Measurements from ENCODE around the gene TMEM88. TPM values are rescaled to one million over a fixed set of nuclear protein-coding genes. Genes with fewer than 3 reads are reported as not detected.

The TMEM88 gene
- polyA plus RNA-seq, 1 donor from 2014 or later = 4.2 TPM

DNA sequence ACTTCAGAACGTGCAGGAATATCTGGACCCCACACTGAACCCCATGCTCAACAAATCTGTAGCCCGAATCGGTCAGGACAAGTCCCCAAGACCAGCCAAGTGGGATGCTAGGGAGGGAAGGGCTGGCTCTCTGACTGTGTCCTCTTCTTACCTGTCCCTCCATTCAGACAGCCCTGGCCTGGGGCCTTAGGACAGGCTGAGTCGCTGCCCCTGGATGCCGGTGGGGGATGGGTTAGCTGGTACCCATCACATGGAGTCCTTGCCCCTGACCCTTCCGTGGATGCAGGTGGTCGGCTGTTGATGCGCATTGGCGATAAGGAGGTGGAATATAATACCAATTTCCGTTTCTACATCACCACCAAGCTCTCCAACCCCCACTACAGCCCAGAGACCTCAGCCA, 36.8 kb upstream of the TMEM88 start:
- H3K27ac ChIP-seq (ENCODE audit: low read length) = no peak overlapping the region
- H3K79me2 ChIP-seq (replicated peaks; ENCODE audit: insufficient read depth, low read length) = no peaks in the 10 kb centered on the region
- TF ChIP-seq EZH2 (IDR thresholded peaks at IDR 0.05; ENCODE audit: borderline replicate concordance, insufficient read depth, low read length, poor library complexity, severe bottlenecking) = no peak
- H3K27me3 ChIP-seq (ENCODE audit: insufficient read depth, low read depth, low read length) = no peaks in the 10 kb centered on the region
- H3K9me3 ChIP-seq (ENCODE audit: low read length) = no peaks in the 10 kb centered on the region
- no peaks in the 10 kb centered on the region for H3K9me2 ChIP-seq (ENCODE audit: insufficient read depth, low read length)
- no peaks in the 10 kb centered on the region for H3K36me3 ChIP-seq (ENCODE audit: insufficient read depth, low read length)
- H3F3A ChIP-seq (ENCODE audit: insufficient read depth, low read length, poor library complexity, severe bottlenecking) = no peaks in the 10 kb centered on the region
- no peak overlapping the region for H2AFZ ChIP-seq (ENCODE audit: low read depth, low read length)
- H3K4me2 ChIP-seq (ENCODE audit: low read length) = no peak overlapping the region
- no peaks in the 10 kb centered on the region for H4K20me1 ChIP-seq (ENCODE audit: insufficient read depth)
- H3K9ac ChIP-seq (ENCODE audit: low read length) = no peak overlapping the region
- no peak overlapping the region for H3K4me3 ChIP-seq (ENCODE audit: low read length)

DNA sequence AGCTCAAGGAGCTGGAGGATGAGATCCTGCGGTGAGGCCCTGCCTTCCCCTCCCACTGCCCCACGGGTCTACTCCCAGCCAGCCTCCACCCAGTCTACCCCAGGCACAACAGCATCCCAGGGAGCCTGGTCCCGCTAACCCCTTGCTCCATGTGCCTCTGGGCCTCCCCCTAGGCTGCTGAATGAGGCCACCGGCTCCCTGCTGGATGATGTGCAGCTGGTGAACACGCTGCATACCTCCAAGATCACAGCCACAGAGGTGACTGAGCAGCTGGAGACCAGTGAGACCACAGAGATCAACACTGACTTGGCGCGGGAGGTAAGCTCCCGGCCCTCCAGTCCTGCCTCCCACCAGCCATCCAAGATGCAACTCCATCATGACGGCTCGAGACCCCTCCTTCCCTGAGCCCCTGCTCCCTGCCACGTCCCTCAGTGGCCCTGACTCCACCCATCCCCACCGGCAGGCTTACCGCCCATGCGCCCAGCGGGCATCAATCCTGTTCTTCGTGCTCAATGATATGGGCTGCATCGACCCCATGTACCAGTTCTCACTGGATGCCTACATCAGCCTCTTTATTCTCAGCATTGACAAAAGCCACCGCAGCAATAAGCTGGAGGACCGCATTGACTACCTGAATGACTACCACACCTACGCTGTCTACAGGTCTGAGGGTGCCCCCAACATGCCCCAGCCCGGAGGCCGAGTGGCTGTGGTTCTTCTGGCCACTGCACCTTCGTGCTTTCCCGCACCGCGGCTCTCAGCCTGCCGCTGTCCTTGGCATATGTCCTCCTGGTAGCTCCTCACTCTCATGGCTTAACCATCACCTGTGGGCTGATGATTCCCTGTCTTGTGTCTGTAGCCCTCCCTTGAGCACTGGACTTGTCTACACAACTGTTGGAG, 35.9 kb upstream of the TMEM88 start:
- Histone ChIP-seq H3K79me2 (replicated peaks; ENCODE audit: insufficient read depth, low read length) (no peaks in the 10 kb centered on the region), H3K9me2 (ENCODE audit: insufficient read depth, low read length) (no peaks in the 10 kb centered on the region), H2AFZ (ENCODE audit: low read depth, low read length) (no peak overlapping the region), H3K36me3 (ENCODE audit: insufficient read depth, low read length) (no peaks in the 10 kb centered on the region), H3K9ac (ENCODE audit: low read length) (no peak overlapping the region), H3F3A (ENCODE audit: insufficient read depth, low read length, poor library complexity, severe bottlenecking) (no peaks in the 10 kb centered on the region), H4K20me1 (ENCODE audit: insufficient read depth) (no peaks in the 10 kb centered on the region), H3K9me3 (ENCODE audit: low read length) (no peaks in the 10 kb centered on the region), H3K4me2 (ENCODE audit: low read length) (no peak overlapping the region), H3K4me3 (ENCODE audit: low read length) (no peak overlapping the region), H3K27ac (ENCODE audit: low read length) (no peak overlapping the region), H3K27me3 (ENCODE audit: insufficient read depth, low read depth, low read length) (no peaks in the 10 kb centered on the region)
- TF ChIP-seq EZH2 (IDR thresholded peaks at IDR 0.05; ENCODE audit: borderline replicate concordance, insufficient read depth, low read length, poor library complexity, severe bottlenecking) (no peak), SMC3 (conservative IDR thresholded peaks at IDR 0.05; ENCODE audit: poor library complexity) (no peak), EP300 (conservative IDR thresholded peaks at IDR 0.05; ENCODE audit: poor library complexity, severe bottlenecking) (no peak), MXI1 (conservative IDR thresholded peaks at IDR 0.05; ENCODE audit: poor library complexity, severe bottlenecking) (no peak), RAD21 (conservative IDR thresholded peaks at IDR 0.05) (no peak), POLR2AphosphoS5 (IDR thresholded peaks at IDR 0.05) (no peak), TAF1 (IDR thresholded peaks at IDR 0.05; ENCODE audit: low read depth) (no peak)
- TF ChIP-seq, protein P1, sequence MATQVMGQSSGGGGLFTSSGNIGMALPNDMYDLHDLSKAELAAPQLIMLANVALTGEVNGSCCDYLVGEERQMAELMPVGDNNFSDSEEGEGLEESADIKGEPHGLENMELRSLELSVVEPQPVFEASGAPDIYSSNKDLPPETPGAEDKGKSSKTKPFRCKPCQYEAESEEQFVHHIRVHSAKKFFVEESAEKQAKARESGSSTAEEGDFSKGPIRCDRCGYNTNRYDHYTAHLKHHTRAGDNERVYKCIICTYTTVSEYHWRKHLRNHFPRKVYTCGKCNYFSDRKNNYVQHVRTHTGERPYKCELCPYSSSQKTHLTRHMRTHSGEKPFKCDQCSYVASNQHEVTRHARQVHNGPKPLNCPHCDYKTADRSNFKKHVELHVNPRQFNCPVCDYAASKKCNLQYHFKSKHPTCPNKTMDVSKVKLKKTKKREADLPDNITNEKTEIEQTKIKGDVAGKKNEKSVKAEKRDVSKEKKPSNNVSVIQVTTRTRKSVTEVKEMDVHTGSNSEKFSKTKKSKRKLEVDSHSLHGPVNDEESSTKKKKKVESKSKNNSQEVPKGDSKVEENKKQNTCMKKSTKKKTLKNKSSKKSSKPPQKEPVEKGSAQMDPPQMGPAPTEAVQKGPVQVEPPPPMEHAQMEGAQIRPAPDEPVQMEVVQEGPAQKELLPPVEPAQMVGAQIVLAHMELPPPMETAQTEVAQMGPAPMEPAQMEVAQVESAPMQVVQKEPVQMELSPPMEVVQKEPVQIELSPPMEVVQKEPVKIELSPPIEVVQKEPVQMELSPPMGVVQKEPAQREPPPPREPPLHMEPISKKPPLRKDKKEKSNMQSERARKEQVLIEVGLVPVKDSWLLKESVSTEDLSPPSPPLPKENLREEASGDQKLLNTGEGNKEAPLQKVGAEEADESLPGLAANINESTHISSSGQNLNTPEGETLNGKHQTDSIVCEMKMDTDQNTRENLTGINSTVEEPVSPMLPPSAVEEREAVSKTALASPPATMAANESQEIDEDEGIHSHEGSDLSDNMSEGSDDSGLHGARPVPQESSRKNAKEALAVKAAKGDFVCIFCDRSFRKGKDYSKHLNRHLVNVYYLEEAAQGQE (IDR thresholded peaks at IDR 0.05; ENCODE audit: borderline replicate concordance) = no peak
- TF ChIP-seq, protein P2, sequence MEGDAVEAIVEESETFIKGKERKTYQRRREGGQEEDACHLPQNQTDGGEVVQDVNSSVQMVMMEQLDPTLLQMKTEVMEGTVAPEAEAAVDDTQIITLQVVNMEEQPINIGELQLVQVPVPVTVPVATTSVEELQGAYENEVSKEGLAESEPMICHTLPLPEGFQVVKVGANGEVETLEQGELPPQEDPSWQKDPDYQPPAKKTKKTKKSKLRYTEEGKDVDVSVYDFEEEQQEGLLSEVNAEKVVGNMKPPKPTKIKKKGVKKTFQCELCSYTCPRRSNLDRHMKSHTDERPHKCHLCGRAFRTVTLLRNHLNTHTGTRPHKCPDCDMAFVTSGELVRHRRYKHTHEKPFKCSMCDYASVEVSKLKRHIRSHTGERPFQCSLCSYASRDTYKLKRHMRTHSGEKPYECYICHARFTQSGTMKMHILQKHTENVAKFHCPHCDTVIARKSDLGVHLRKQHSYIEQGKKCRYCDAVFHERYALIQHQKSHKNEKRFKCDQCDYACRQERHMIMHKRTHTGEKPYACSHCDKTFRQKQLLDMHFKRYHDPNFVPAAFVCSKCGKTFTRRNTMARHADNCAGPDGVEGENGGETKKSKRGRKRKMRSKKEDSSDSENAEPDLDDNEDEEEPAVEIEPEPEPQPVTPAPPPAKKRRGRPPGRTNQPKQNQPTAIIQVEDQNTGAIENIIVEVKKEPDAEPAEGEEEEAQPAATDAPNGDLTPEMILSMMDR (IDR thresholded peaks at IDR 0.05; ENCODE audit: poor library complexity, severe bottlenecking) = no peak

Data from neural cell (in vitro differentiated cells).